GM18870 (cell line): Measurements from ENCODE around the gene SCAMP3.
"Not testable (repeated sequence)": the region's sequence is repeated elsewhere in the genome, so short reads cannot be mapped to it uniquely, and the experiment has no call there.

ENCODE experiments used
- ATAC-seq: cut with Tn5 transposase; IDR thresholded peaks from one replicate; pipeline ENCODE4 v1.9.1; 2021; ENCODE audit warnings: moderate library complexity; ENCODE audit not compliant: unreplicated experiment

Gene SCAMP3

GRCh38 chr1:155232001-155232978, 29.9 kb downstream of the SCAMP3 start:
- not testable (repeated sequence) for ATAC-seq

- not testable (repeated sequence) for ATAC-seq
Measured at GRCh38 chr1:155231302-155231701, 30.9 kb downstream of the SCAMP3 start.

- no peak for ATAC-seq
Measured at GRCh38 chr1:155228096-155228427, 34.1 kb downstream of the SCAMP3 start.

- ATAC-seq = peak; percentile 87
Measured at GRCh38 chr1:155227261-155228095, 34.7 kb downstream of the SCAMP3 start.

- no peak for ATAC-seq
Measured at GRCh38 chr1:155226910-155227260, 35.3 kb downstream of the SCAMP3 start.

- no peak for ATAC-seq
Measured at GRCh38 chr1:155226188-155226909, 35.8 kb downstream of the SCAMP3 start.

- ATAC-seq = not testable (repeated sequence)
Measured at GRCh38 chr1:155225404-155225759, 36.8 kb downstream of the SCAMP3 start.

- no peak for ATAC-seq
Measured at GRCh38 chr1:155223047-155223446, 39.1 kb downstream of the SCAMP3 start.

- ATAC-seq = not testable (repeated sequence)
Measured at GRCh38 chr1:155220211-155220965, 41.8 kb downstream of the SCAMP3 start.

GRCh38 chr1:155219592-155220031, 42.5 kb downstream of the SCAMP3 start:
- no peak for ATAC-seq

- no peak for ATAC-seq
Measured at GRCh38 chr1:155218854-155219591, 43.1 kb downstream of the SCAMP3 start.

GRCh38 chr1:155214702-155215101, 47.5 kb downstream of the SCAMP3 start:
- not testable (repeated sequence) for ATAC-seq

GRCh38 chr1:155212051-155212440, 50.1 kb downstream of the SCAMP3 start:
- not testable (repeated sequence) for ATAC-seq

- ATAC-seq = not testable (repeated sequence)
Measured at GRCh38 chr1:155211381-155212050, 50.6 kb downstream of the SCAMP3 start.

- no peak for ATAC-seq
Measured at GRCh38 chr1:155210314-155211104, 51.7 kb downstream of the SCAMP3 start.

- no peak for ATAC-seq
Measured at GRCh38 chr1:155209312-155209721, 52.8 kb downstream of the SCAMP3 start.

- peak; percentile 38 for ATAC-seq
Measured at GRCh38 chr1:155208541-155209311, 53.4 kb downstream of the SCAMP3 start, which contains the start of gene MTX1. Gene MTX1 (plus strand): TSS chr1:155208695. CDS start chr1:155208805, 110 bp downstream.
